MCF 10A (cell line): ENCODE results near the gene PDE7B. TPM values are rescaled to one million over a fixed set of nuclear protein-coding genes. Genes with fewer than 3 reads are reported as not detected.

ENCODE experiments used
- BruUV-seq: library from RNA; stranded (reverse); fragments of 400-500 nt; replicated peaks from 2 replicates; lab custom pipeline; 2021; lab: Mats Ljungman, UMichigan
- CTCF ChIA-PET: fragments of 300-600 bp; sonication (Branson Sonifier 250); formaldehyde crosslinking; extraction: SDS; loops from one replicate; lab custom pipeline; 2021; ENCODE audit warnings: antibody characterized with exemption, inconsistent platforms; lab: Yijun Ruan, JAX
- POLR2A ChIA-PET: fragments of 300-600, 350-650 bp; sonication (Branson Sonifier 250); formaldehyde crosslinking; extraction: SDS; loops from one replicate; lab custom pipeline; 2020; ENCODE audit warnings: antibody characterized with exemption, inconsistent platforms; lab: Yijun Ruan, JAX
- DNase-seq: peaks from one replicate; pipeline ENCODE4 v3.0.0-alpha.2; 2018; ENCODE audit not compliant: unreplicated experiment
- H3K27ac Mint-ChIP-seq: one replicate; pipeline ENCODE4 v1.8.0; 2022; ENCODE audit warnings: mild to moderate bottlenecking, low read depth, mixed read lengths; ENCODE audit not compliant: unreplicated experiment
- H3K27me3 Mint-ChIP-seq: one replicate; pipeline ENCODE4 v1.8.0; 2022; ENCODE audit warnings: mixed read lengths; ENCODE audit not compliant: insufficient read depth, unreplicated experiment
- H3K36me3 Mint-ChIP-seq: one replicate; pipeline ENCODE4 v1.8.0; 2022; ENCODE audit warnings: mild to moderate bottlenecking, moderate library complexity, mixed read lengths; ENCODE audit not compliant: insufficient read depth, unreplicated experiment
- H3K4me1 Mint-ChIP-seq: one replicate; pipeline ENCODE4 v1.8.0; 2022; ENCODE audit warnings: mixed read lengths; ENCODE audit not compliant: insufficient read depth, unreplicated experiment
- H3K4me3 Mint-ChIP-seq: one replicate; pipeline ENCODE4 v1.8.0; 2022; ENCODE audit warnings: mild to moderate bottlenecking, moderate library complexity, mixed read lengths; ENCODE audit not compliant: unreplicated experiment
- H3K9me3 Mint-ChIP-seq: one replicate; pipeline ENCODE4 v1.8.0; 2022; ENCODE audit warnings: mixed read lengths; ENCODE audit not compliant: unreplicated experiment
- intact Hi-C: fragments of 100-400 bp; cut with micrococcal nuclease; formaldehyde crosslinking; loops from 2 replicates; pipeline ENCODE4 v1.14.1; 2022
- total RNA-seq: library from RNA; stranded (reverse); gene quantifications from 2 replicates; pipeline ENCODE4 v1.2.3, GENCODE V29; 2022
- TF ChIP-seq, protein P1 (sequence below): fragments of 200-600 bp; IDR thresholded peaks from one replicate; pipeline ENCODE4 v1.8.0; 2022; ENCODE audit warnings: antibody characterized with exemption, mild to moderate bottlenecking; ENCODE audit not compliant: unreplicated experiment

Gene PDE7B
- total RNA-seq, 1 experiment from 2014 or later = 1.4 TPM

- no peak overlapping the region for H3K4me3 Mint-ChIP-seq
- peaks cover 39% of the 10 kb centered on the region for H3K4me1 Mint-ChIP-seq
- intact Hi-C loops = no loop called here
- no peaks in the 10 kb centered on the region for H3K9me3 Mint-ChIP-seq
- TF ChIP-seq, protein P1, sequence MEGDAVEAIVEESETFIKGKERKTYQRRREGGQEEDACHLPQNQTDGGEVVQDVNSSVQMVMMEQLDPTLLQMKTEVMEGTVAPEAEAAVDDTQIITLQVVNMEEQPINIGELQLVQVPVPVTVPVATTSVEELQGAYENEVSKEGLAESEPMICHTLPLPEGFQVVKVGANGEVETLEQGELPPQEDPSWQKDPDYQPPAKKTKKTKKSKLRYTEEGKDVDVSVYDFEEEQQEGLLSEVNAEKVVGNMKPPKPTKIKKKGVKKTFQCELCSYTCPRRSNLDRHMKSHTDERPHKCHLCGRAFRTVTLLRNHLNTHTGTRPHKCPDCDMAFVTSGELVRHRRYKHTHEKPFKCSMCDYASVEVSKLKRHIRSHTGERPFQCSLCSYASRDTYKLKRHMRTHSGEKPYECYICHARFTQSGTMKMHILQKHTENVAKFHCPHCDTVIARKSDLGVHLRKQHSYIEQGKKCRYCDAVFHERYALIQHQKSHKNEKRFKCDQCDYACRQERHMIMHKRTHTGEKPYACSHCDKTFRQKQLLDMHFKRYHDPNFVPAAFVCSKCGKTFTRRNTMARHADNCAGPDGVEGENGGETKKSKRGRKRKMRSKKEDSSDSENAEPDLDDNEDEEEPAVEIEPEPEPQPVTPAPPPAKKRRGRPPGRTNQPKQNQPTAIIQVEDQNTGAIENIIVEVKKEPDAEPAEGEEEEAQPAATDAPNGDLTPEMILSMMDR = no peak
- ChIA-PET POLR2A (interaction anchor here (0.6 to 2.0 kb wide), 5 partner anchors 15 to 254 kb away, joined by 3 to 10 read pairs (median 5); no protein-coding TSS in a partner anchor), CTCF (interaction anchor here (0.6 to 1.3 kb wide), 3 partner anchors 11 to 319 kb away, joined by 3 to 4 read pairs (median 4); no protein-coding TSS in a partner anchor)
- BruUV-seq = no TSS peak
- DNase-seq = no peak
- H3K27ac Mint-ChIP-seq = peak overlapping the region; percentile 80
- peaks cover 11% of the 10 kb centered on the region for H3K36me3 Mint-ChIP-seq
- H3K27me3 Mint-ChIP-seq = no peaks in the 10 kb centered on the region
Measured at GRCh38 chr6:135906972-135907465, 55.5 kb downstream of the PDE7B start.

DNA sequence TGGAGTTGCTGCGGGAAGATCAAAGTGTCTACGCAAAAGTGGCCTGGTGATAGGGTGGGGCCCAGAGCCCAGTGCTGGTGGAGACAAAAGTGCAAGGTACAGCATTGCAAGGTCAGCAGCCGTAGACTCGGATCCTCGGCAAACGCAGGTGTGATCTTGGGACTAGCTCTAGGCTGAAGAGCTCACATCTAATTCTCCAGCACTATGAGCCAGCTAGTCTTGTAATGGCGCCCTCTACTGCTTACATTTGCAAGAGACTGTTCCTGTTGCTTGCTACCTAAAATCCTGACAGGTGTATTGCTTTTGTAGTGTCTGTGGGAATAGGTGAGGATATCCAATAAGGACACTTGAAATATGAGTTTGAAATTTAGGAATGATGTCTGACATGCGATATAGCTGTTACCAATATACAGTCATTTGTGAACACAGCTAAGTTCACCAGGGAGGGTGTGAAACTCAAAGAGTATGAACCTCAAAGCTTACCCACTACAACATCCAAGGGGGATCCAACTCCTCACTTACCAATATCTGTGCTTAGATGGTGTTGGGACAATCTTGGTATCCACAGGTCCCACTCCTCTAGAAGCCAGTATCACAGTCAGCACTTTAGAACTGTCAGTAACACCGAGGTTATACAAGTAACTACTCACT is 58.4 kb downstream of the PDE7B start:
- CTCF ChIA-PET = interaction anchor here (0.5 to 1.3 kb wide), 10 partner anchors 9 to 374 kb away, joined by 3 to 5 read pairs (median 3); no protein-coding TSS in a partner anchor

DNA sequence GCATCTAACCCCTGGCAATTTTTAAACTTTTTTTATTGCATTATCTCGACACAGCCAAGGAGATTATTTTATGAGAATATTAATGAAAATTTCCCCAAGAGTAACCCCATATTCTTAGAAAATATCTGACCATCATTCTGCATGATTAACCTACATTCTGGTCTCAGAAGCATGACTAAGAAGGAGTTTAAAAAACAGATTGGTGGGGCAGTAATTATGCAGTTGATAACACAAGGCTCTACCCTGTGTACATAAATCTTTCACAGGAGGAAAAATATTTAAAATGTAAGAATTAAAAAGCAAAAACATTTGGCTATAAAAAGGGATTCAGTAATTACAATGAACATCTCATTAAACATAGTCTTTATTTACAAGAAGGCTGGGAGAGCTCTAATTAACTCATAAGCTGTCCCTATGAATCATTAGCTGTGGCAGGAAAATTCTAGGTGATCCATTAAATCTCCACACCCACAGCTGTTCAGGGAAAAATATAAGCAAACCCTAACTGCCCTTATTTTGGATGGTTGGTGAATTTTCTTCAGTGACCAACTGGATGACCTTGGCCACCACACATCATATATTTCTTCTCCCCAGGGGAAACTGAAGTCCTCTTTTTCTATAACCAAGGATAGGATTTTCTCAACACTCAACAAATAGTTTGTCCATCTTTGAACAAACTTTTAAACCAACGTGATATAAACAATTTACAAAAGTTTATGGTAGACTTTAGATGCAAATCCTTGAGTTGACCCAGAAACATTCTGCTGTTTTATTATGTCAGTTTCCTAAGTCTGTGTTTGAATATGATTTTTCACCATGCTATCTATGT is 59.5 kb downstream of the PDE7B start:
- BruUV-seq = no TSS peak
- TF ChIP-seq, protein P1 = no peak

More for the DNA sequence above, 58.4 kb downstream of the PDE7B start:
- BruUV-seq = no TSS peak
- Mint-ChIP-seq H3K27me3 (no peaks in the 10 kb centered on the region), H3K36me3 (peaks cover 11% of the 10 kb centered on the region), H3K4me3 (no peak overlapping the region), H3K27ac (no peak overlapping the region), H3K9me3 (no peaks in the 10 kb centered on the region), H3K4me1 (peaks cover 24% of the 10 kb centered on the region)
- TF ChIP-seq, protein P1 = peak; percentile 57
- POLR2A ChIA-PET = interaction anchor here (0.5 to 1.6 kb wide), 3 partner anchors 9 to 340 kb away, joined by 3 to 6 read pairs (median 4); partner anchors contain the start of gene MTFR2
- intact Hi-C loops = loop anchor here (1.0 kb wide), 1 partner anchor 374 kb away; no protein-coding TSS in a partner anchor
- peak; percentile 83 for DNase-seq

More for the DNA sequence above, 59.5 kb downstream of the PDE7B start:
- no peak overlapping the region for H3K4me3 Mint-ChIP-seq
- H3K36me3 Mint-ChIP-seq = peaks cover 11% of the 10 kb centered on the region
- ChIA-PET POLR2A (interaction anchor here (0.8 to 1.0 kb wide), 2 partner anchors 8 to 10 kb away, joined by 4 read pairs; no protein-coding TSS in a partner anchor), CTCF (interaction anchor here (1.3 kb wide), 1 partner anchor 11 kb away, joined by 3 read pairs; no protein-coding TSS in a partner anchor)
- H3K4me1 Mint-ChIP-seq = peaks cover 19% of the 10 kb centered on the region
- H3K27ac Mint-ChIP-seq = no peak overlapping the region
- no peak for DNase-seq
- no peaks in the 10 kb centered on the region for H3K9me3 Mint-ChIP-seq
- no peaks in the 10 kb centered on the region for H3K27me3 Mint-ChIP-seq
- intact Hi-C loops = no loop called here
